K562 (cell line): Measurements from ENCODE around the gene NEMP1. TPM values are rescaled to one million over a fixed set of nuclear protein-coding genes. Genes with fewer than 3 reads are reported as not detected.

ENCODE experiments used
- ATAC-seq: fragments of 200-7000 bp; cut with Tn5 transposase; 3 replicates; pipeline ENCODE4 v1.9.1; 2020; ENCODE audit warnings: moderate library complexity
- BruUV-seq: library from RNA; stranded (reverse); fragments of 400-500 nt; replicated peaks from 2 replicates; lab custom pipeline; 2021; lab: Mats Ljungman, UMichigan
- CTCF ChIA-PET: fragments of 300-600 bp; formaldehyde crosslinking; extraction: SDS; loops from one replicate; lab custom pipeline; 2021; ENCODE audit warnings: low intra/inter-chr PET ratio; lab: Yijun Ruan, JAX
- POLR2A ChIA-PET: fragments of 300-600, 350-650 bp; sonication (Branson Sonifier 250); formaldehyde crosslinking; extraction: SDS; loops from one replicate; lab custom pipeline; 2021; ENCODE audit warnings: antibody characterized with exemption, inconsistent platforms; lab: Yijun Ruan, JAX
- DNase-seq, 4 experiments: peaks; one replicate each; pipeline versions ENCODE4 v3.0.0 to v3.0.0-alpha.2; 2011 to 2018; ENCODE audit warnings: low spot score in 3 of 4, mixed read lengths in 3 of 4; ENCODE audit errors: extremely low read depth in 1 of 4
- FAIRE-seq: peaks from 2 replicates; lab custom pipeline; 2011; peaks lifted over from hg19 to GRCh38; lab: Jason Lieb, UNC
- H2AFZ ChIP-seq: 2 replicates; pipeline ENCODE4 v1.6.0; 2011; ENCODE audit warnings: low read depth, low read length, control low read depth, inconsistent platforms
- H3K27ac ChIP-seq: fragments of 200-600 bp; 3 replicates; pipeline ENCODE4 v1.8.0; 2011; ENCODE audit warnings: low read depth, mild to moderate bottlenecking, control low read depth, inconsistent platforms, low read length, moderate library complexity, mixed read lengths; ENCODE audit errors: extremely low read depth
- H3K27me3 ChIP-seq, 2 experiments: fragments of 300-600 bp in 1 of 2; 2 replicates in 1 of 2; 3 replicates in 1 of 2; pipeline versions ENCODE4 v1.6.0 to v1.8.0; 2011; ENCODE audit warnings: inconsistent platforms in 2 of 2, low read length in 2 of 2, mild to moderate bottlenecking in 1 of 2, mixed read lengths in 1 of 2, moderate library complexity in 1 of 2; ENCODE audit not compliant: control insufficient read depth in 2 of 2, insufficient read depth in 2 of 2
- H3K36me3 ChIP-seq: fragments of 300-600 bp; 3 replicates; pipeline ENCODE4 v1.8.0; 2011; ENCODE audit warnings: mild to moderate bottlenecking, low read length, inconsistent platforms; ENCODE audit not compliant: control insufficient read depth, insufficient read depth
- H3K4me1 ChIP-seq, 2 experiments: fragments of 200-600 bp in 1 of 2; replicated peaks in 1 of 2; 2 replicates in 1 of 2; 3 replicates in 1 of 2; pipeline versions ENCODE4 v1.5.1 to v1.8.0; 2011; ENCODE audit warnings: inconsistent platforms in 2 of 2, low read length in 2 of 2, mild to moderate bottlenecking in 1 of 2, mixed read lengths in 1 of 2, moderate library complexity in 1 of 2; ENCODE audit not compliant: control insufficient read depth in 2 of 2, insufficient read depth in 2 of 2
- H3K4me2 ChIP-seq: 2 replicates; pipeline ENCODE4 v1.6.1; 2011; ENCODE audit warnings: low read length, control low read depth, inconsistent platforms, mixed read lengths; ENCODE audit not compliant: insufficient read depth
- H3K4me3 ChIP-seq: fragments of 200-600 bp; sonication (generic), shearing (Covaris generic); 2 replicates; pipeline ENCODE4 v1.5.1; 2016; ENCODE audit warnings: control low read depth, inconsistent platforms
- H3K79me2 ChIP-seq: fragments of 200-600 bp; 3 replicates; pipeline ENCODE4 v1.8.0; 2011; ENCODE audit warnings: low read length, inconsistent platforms; ENCODE audit not compliant: control insufficient read depth, insufficient read depth
- H3K9ac ChIP-seq, 2 experiments: 2 replicates each; pipeline versions ENCODE4 v1.6.0 to v1.6.1; 2011; ENCODE audit warnings: low read depth in 2 of 2, low read length in 2 of 2, control low read depth in 1 of 2, inconsistent platforms in 1 of 2, mild to moderate bottlenecking in 1 of 2, mixed read lengths in 1 of 2; ENCODE audit not compliant: insufficient read depth in 1 of 2
- H3K9me1 ChIP-seq: one replicate; pipeline ENCODE4 v1.6.0; 2011; ENCODE audit warnings: inconsistent platforms, mild to moderate bottlenecking, low read length, moderate library complexity; ENCODE audit not compliant: control insufficient read depth, insufficient read depth
- H3K9me3 ChIP-seq: replicated peaks from 2 replicates; pipeline ENCODE4 v1.5.1; 2011; ENCODE audit warnings: low read depth, low read length, inconsistent platforms; ENCODE audit not compliant: control insufficient read depth, insufficient read depth
- H4K20me1 ChIP-seq: replicated peaks from 2 replicates; pipeline ENCODE4 v1.6.1; 2011; ENCODE audit warnings: low read length, inconsistent platforms, mixed read lengths; ENCODE audit not compliant: control insufficient read depth, insufficient read depth
- CBFA2T3 ChIP-seq: fragments of 450-650 bp; IDR thresholded peaks from 2 replicates; pipeline ENCODE4 v1.6.1; 2017
- CHD2 ChIP-seq: IDR thresholded peaks from 2 replicates; pipeline ENCODE4 v1.6.1; 2011; ENCODE audit warnings: low read depth, low read length
- DACH1 ChIP-seq: fragments of 450-650 bp; IDR thresholded peaks from 2 replicates; pipeline ENCODE4 v1.6.1; 2018; ENCODE audit not compliant: partially characterized antibody
- HDGF ChIP-seq: fragments of 450-650 bp; IDR thresholded peaks from 2 replicates; pipeline ENCODE4 v1.6.1; 2016
- HIVEP1 ChIP-seq: fragments of 250-450 bp; sonication (Bioruptor Pico); IDR thresholded peaks from 2 replicates; pipeline ENCODE4 v1.4.0; 2020; ENCODE audit warnings: mild to moderate bottlenecking
- MCM5 ChIP-seq: fragments of 450-650 bp; IDR thresholded peaks from 2 replicates; pipeline ENCODE4 v1.6.1; 2016; ENCODE audit warnings: low read depth
- TBP ChIP-seq: optimal IDR thresholded peaks from 2 replicates; pipeline ENCODE3; 2011; ENCODE audit warnings: low read depth, low read length, improper control_type of control experiment
- U2AF2 ChIP-seq: fragments of 200-400 bp; formaldehyde crosslinking; optimal IDR thresholded peaks from 2 replicates; pipeline ENCODE3; 2017; ENCODE audit warnings: low read depth, mild to moderate bottlenecking, low read length
- ZBTB17 ChIP-seq: fragments of 450-650 bp; formaldehyde crosslinking; IDR thresholded peaks from 2 replicates; pipeline ENCODE4 v1.4.0; 2020; ENCODE audit warnings: mild to moderate bottlenecking
- ZBTB7A ChIP-seq: IDR thresholded peaks from 2 replicates; pipeline ENCODE4 v1.6.1; 2011; ENCODE audit warnings: low read depth, mild to moderate bottlenecking, low read length, moderate library complexity, borderline replicate concordance; ENCODE audit not compliant: control insufficient read depth
- ZNF12 ChIP-seq: sonication (generic); formaldehyde crosslinking; IDR thresholded peaks from 2 replicates; pipeline ENCODE4 v1.4.0; 2020; ENCODE audit warnings: mild to moderate bottlenecking, missing genetic modification reagents
- ZNF140 ChIP-seq: fragments of 250-450 bp; sonication (Bioruptor Pico); IDR thresholded peaks from 2 replicates; pipeline ENCODE4 v1.8.0; 2021; ENCODE audit warnings: moderate library complexity, mild to moderate bottlenecking, inconsistent platforms
- ZNF197 ChIP-seq: fragments of 200-800 bp; sonication (Bioruptor generic); IDR thresholded peaks from 2 replicates; pipeline ENCODE4 v1.6.1; 2016; ENCODE audit warnings: low read depth, missing genetic modification characterization, missing compliant biosample characterization
- ZNF324 ChIP-seq: fragments of 250-450 bp; sonication (Bioruptor Pico); IDR thresholded peaks from 2 replicates; pipeline ENCODE4 v1.4.0; 2020; ENCODE audit warnings: mild to moderate bottlenecking
- ZNF551 ChIP-seq: fragments of 250-450 bp; sonication (Bioruptor Pico); IDR thresholded peaks from 2 replicates; pipeline ENCODE4 v1.5.0; 2021; ENCODE audit warnings: mild to moderate bottlenecking, moderate library complexity
- ZNF695 ChIP-seq: fragments of 450-650 bp; formaldehyde crosslinking; IDR thresholded peaks from 2 replicates; pipeline ENCODE4 v1.4.0; 2020; ENCODE audit warnings: mild to moderate bottlenecking, moderate library complexity
- WGBS: fragments of 100-300 bp; shearing (Covaris generic); methylation state at CpG from one replicate; pipeline ENCODE4 v1.1.6; 2016; ENCODE audit warnings: low coverage, mixed read lengths; ENCODE audit not compliant: insufficient coverage; ENCODE audit errors: missing lambda C conversion rate; 5-methylcytosine and 5-hydroxymethylcytosine counted together
- in situ Hi-C: fragments of 300-500 bp; cut with MboI; formaldehyde crosslinking; loops from 4 replicates; pipeline ENCODE4 v1.15.0; 2018; ENCODE audit warnings: inconsistent platforms, mixed read lengths
- intact Hi-C: fragments of 100-400 bp; cut with micrococcal nuclease; formaldehyde crosslinking; loops from 2 replicates; pipeline ENCODE4 v1.14.2; 2022
- polyA plus RNA-seq, 8 experiments: library from polyadenylated mRNA; depleted of rRNA in 4 of 8; stranded (reverse) in 5 of 8; unstranded in 3 of 8; fragments of >200 nt; fragmentation: Nextera tagmentation in 2 of 8; fragmentation: Illumina TruSeq in 1 of 8; extraction: Ambion mirVana in 2 of 8; extraction: Trizol in 1 of 8; gene quantifications; 2 replicates each; pipeline versions ENCODE4 v1.2.1 to v1.2.3, GENCODE V29; 2011 to 2014; ENCODE audit warnings: inconsistent platforms in 1 of 8, missing spikeins in 1 of 8
- total RNA-seq, 7 experiments: library from RNA; depleted of rRNA in 6 of 7; stranded (reverse); fragments of >200 nt in 6 of 7; fragmentation: Illumina TruSeq in 2 of 7; extraction: Trizol in 2 of 7; gene quantifications; 2 replicates each; pipeline versions ENCODE4 v1.2.1 to v1.2.3, GENCODE V29; 2011 to 2021; ENCODE audit warnings: low replicate concordance in 1 of 7
- TF ChIP-seq, protein P1 (sequence below): fragments of 200-800 bp; sonication (Bioruptor generic); IDR thresholded peaks from 2 replicates; pipeline ENCODE4 v1.6.1; 2017; ENCODE audit warnings: missing genetic modification characterization, missing compliant biosample characterization
- TF ChIP-seq, protein P2 (sequence below): fragments of 450-650 bp; formaldehyde crosslinking; IDR thresholded peaks from 2 replicates; pipeline ENCODE4 v1.4.0; 2020; ENCODE audit warnings: mild to moderate bottlenecking, moderate library complexity
- TF ChIP-seq, protein P3 (sequence below): fragments of 250-450 bp; sonication (Bioruptor Pico); IDR thresholded peaks from 2 replicates; pipeline ENCODE4 v1.8.0; 2022; ENCODE audit warnings: moderate library complexity, mild to moderate bottlenecking, inconsistent platforms

NEMP1 gene
- total and polyA plus RNA-seq, 9 of the 15 experiments (the other 6 are each of a cell fraction or from before 2014, with no cell fraction given), result 9.5 to 82.2 (median 41.2) TPM

DNA sequence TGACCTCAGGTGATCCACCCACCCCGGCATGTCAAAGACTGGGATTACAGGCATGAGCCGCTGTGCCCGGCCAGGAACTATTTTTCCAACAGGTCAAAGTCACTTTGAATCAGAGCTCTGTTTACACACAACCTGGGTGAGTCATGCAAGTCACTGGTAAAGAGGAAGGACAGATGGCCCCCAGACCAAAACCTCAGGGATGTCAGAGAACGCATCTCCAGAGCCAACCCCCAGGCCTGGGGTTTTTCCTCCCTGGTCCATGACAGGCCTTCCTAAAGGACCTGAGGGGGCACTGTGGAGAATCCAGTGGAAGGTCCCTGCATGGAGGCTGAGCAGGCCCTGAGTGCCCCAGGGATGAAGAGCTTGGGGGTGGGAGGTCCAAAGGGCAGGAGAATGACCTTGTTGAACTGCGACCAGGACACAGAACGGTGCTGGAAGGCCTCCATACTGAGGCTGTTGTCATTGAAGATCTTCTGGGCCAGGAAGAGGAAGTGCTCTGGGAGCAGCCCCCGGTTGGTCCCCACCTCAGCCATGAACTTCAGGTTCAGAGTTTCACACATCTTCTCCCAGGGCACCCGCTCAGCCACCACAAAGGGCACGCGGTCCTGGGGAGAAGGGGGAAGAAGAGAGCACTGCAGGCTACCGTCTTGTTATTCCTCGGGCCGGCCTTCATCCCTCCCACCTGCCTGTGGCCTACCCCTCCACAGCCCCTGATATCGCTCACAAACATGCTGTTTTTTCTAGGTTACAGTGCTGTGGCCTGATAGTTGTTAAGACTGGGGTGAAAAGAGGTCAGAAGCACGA is 23.5 kb upstream of the NEMP1 start (continued):
- TF ChIP-seq, protein P1, sequence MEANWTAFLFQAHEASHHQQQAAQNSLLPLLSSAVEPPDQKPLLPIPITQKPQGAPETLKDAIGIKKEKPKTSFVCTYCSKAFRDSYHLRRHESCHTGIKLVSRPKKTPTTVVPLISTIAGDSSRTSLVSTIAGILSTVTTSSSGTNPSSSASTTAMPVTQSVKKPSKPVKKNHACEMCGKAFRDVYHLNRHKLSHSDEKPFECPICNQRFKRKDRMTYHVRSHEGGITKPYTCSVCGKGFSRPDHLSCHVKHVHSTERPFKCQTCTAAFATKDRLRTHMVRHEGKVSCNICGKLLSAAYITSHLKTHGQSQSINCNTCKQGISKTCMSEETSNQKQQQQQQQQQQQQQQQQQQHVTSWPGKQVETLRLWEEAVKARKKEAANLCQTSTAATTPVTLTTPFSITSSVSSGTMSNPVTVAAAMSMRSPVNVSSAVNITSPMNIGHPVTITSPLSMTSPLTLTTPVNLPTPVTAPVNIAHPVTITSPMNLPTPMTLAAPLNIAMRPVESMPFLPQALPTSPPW (CRISPR knock-in tag), result peak; percentile 48
- no peak for TF ChIP-seq DACH1
- TF ChIP-seq ZBTB7A, result peak; percentile 71; the same call in 1 of the 2 replicates

DNA sequence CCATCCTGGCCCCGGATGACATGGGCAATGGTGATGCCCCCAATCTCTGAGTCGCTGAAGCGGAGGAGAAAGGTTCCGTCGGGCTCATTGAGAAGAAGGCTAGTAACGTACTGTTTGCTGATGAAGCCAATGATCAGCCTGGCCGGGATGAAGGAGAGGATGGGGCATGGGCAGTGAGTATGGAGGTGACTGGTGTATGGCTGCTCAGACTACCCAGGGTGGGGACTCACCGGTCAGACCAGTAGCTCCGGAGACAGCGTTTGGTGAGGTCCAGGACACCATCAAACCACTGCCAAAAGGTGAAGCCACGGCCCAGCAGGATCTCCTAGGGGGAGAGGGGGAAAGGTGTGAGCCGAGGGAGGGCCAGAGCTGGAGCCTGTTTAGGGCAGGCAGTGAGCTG is 21.2 kb upstream of the NEMP1 start:
- no peaks in the 10 kb centered on the region for H3K27me3 ChIP-seq
- no peak for ATAC-seq
- intact Hi-C loops, result no loop called here
- no peak for FAIRE-seq
- WGBS, result 81% methylated on average over 11 of the region's 12 CpGs
- H3K9me3 ChIP-seq, result no peaks in the 10 kb centered on the region
- no peak overlapping the region for H3K4me3 ChIP-seq
- H2AFZ ChIP-seq, result no peak overlapping the region
- ChIA-PET POLR2A (interaction anchor here (1.2 to 5.1 kb wide), 2 partner anchors 10 to 12 kb away, joined by 3 to 32 read pairs; partner anchors contain the start of gene STAT6), CTCF (no interaction called here)
- H3K9me1 ChIP-seq, result no peaks in the 10 kb centered on the region
- DNase-seq, result peak in 1 of 4 experiments; percentile 2
- H3K4me2 ChIP-seq, result no peak overlapping the region
- peaks cover 38 to 62% of the 10 kb centered on the region in 2 experiments for H3K4me1 ChIP-seq
- no peak overlapping the region for H3K27ac ChIP-seq
- BruUV-seq, result no TSS peak
- no peaks in the 10 kb centered on the region for H3K79me2 ChIP-seq
- peaks cover 56% of the 10 kb centered on the region for H3K36me3 ChIP-seq
- in situ Hi-C loops, result no loop called here
- H4K20me1 ChIP-seq, result no peaks in the 10 kb centered on the region
- peak overlapping the region in 1 of 2 experiments; percentile 76; a peak in 2 of 4 replicates for H3K9ac ChIP-seq
- TF ChIP-seq U2AF2 (no peak), CHD2 (no peak), ZNF695 (CRISPR knock-in tag) (no peak), CBFA2T3 (no peak), TBP (no peak), ZNF140 (no peak), HIVEP1 (CRISPR knock-in tag) (no peak), ZNF12 (CRISPR knock-in tag) (no peak), HDGF (no peak), ZNF551 (no peak), ZNF197 (CRISPR knock-in tag) (no peak), MCM5 (no peak), ZBTB17 (CRISPR knock-in tag) (no peak), ZNF324 (CRISPR knock-in tag) (no peak)
- TF ChIP-seq, protein P2, sequence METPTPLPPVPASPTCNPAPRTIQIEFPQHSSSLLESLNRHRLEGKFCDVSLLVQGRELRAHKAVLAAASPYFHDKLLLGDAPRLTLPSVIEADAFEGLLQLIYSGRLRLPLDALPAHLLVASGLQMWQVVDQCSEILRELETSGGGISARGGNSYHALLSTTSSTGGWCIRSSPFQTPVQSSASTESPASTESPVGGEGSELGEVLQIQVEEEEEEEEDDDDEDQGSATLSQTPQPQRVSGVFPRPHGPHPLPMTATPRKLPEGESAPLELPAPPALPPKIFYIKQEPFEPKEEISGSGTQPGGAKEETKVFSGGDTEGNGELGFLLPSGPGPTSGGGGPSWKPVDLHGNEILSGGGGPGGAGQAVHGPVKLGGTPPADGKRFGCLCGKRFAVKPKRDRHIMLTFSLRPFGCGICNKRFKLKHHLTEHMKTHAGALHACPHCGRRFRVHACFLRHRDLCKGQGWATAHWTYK, result no peak
- TF ChIP-seq, protein P3, sequence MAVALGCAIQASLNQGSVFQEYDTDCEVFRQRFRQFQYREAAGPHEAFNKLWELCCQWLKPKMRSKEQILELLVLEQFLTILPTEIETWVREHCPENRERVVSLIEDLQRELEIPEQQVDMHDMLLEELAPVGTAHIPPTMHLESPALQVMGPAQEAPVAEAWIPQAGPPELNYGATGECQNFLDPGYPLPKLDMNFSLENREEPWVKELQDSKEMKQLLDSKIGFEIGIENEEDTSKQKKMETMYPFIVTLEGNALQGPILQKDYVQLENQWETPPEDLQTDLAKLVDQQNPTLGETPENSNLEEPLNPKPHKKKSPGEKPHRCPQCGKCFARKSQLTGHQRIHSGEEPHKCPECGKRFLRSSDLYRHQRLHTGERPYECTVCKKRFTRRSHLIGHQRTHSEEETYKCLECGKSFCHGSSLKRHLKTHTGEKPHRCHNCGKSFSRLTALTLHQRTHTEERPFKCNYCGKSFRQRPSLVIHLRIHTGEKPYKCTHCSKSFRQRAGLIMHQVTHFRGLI (CRISPR knock-in tag), result no peak
